Measurements from ENCODE around the gene LHX5. TPM values are rescaled to one million over a fixed set of nuclear protein-coding genes. Genes with fewer than 3 reads are reported as not detected.

Gene LHX5
- total RNA-seq, 3 donors from 2014 or later = not detected

GRCh38 chr12:113438523-113439300, 33.0 kb downstream of the LHX5 start:
- H3K4me1 ChIP-seq (ENCODE audit: low read depth) = no peaks in the 10 kb centered on the region

DNA sequence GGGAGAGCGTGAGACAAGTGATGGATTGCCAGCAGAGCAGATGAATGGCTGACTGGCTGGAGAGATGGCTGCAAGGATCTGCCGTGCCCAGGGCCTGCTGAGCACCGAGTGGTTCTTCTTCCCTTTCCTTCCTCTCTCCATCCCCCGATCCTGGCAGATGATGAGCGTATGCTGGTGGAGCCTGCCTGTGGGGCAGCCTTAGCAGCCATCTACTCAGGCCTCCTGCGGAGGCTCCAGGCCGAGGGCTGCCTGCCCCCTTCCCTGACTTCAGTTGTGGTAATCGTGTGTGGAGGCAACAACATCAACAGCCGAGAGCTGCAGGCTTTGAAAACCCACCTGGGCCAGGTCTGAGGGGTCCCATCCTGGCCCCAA, 34.0 kb downstream of the LHX5 start:
- no peak for DNase-seq
- Histone ChIP-seq H3K4me3 (no peak overlapping the region), H3K36me3 (ENCODE audit: low read depth) (no peaks in the 10 kb centered on the region), H3K9me3 (no peaks in the 10 kb centered on the region), H3K4me1 (ENCODE audit: low read depth) (no peaks in the 10 kb centered on the region)
- no peak for ATAC-seq
- TF ChIP-seq, protein P1, sequence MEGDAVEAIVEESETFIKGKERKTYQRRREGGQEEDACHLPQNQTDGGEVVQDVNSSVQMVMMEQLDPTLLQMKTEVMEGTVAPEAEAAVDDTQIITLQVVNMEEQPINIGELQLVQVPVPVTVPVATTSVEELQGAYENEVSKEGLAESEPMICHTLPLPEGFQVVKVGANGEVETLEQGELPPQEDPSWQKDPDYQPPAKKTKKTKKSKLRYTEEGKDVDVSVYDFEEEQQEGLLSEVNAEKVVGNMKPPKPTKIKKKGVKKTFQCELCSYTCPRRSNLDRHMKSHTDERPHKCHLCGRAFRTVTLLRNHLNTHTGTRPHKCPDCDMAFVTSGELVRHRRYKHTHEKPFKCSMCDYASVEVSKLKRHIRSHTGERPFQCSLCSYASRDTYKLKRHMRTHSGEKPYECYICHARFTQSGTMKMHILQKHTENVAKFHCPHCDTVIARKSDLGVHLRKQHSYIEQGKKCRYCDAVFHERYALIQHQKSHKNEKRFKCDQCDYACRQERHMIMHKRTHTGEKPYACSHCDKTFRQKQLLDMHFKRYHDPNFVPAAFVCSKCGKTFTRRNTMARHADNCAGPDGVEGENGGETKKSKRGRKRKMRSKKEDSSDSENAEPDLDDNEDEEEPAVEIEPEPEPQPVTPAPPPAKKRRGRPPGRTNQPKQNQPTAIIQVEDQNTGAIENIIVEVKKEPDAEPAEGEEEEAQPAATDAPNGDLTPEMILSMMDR (IDR thresholded peaks at IDR 0.05) = no peak
- intact Hi-C loops (cut with DNase I, micrococcal nuclease) = no loop called here

More at GRCh38 chr12:113438523-113439300, 33.0 kb downstream of the LHX5 start:
- intact Hi-C loops (cut with DNase I, micrococcal nuclease) = no loop called here
- no peak for ATAC-seq
- Histone ChIP-seq H3K36me3 (ENCODE audit: low read depth) (no peaks in the 10 kb centered on the region), H3K9me3 (no peaks in the 10 kb centered on the region), H3K4me3 (no peak overlapping the region)
- TF ChIP-seq, protein P1 (IDR thresholded peaks at IDR 0.05) = no peak
- DNase-seq = no peak

GRCh38 chr12:113436993-113437728, 34.5 kb downstream of the LHX5 start:
- TF ChIP-seq, protein P1 (IDR thresholded peaks at IDR 0.05) = no peak
- H3K4me1 ChIP-seq (ENCODE audit: low read depth) = no peaks in the 10 kb centered on the region
- intact Hi-C loops (cut with DNase I, micrococcal nuclease) = no loop called here
- H3K4me3 ChIP-seq = no peak overlapping the region
- no peaks in the 10 kb centered on the region for H3K9me3 ChIP-seq
- DNase-seq (no peak), ATAC-seq (no peak)
- no peaks in the 10 kb centered on the region for H3K36me3 ChIP-seq (ENCODE audit: low read depth)

- Histone ChIP-seq H3K36me3 (ENCODE audit: low read depth) (no peaks in the 10 kb centered on the region), H3K4me1 (ENCODE audit: low read depth) (no peaks in the 10 kb centered on the region), H3K4me3 (no peak overlapping the region), H3K9me3 (no peaks in the 10 kb centered on the region)
- DNase-seq (no peak), ATAC-seq (no peak)
- intact Hi-C loops (cut with DNase I, micrococcal nuclease) = no loop called here
- TF ChIP-seq, protein P1 (IDR thresholded peaks at IDR 0.05) = no peak
Observed at GRCh38 chr12:113436586-113436985, 35.1 kb downstream of the LHX5 start.

- no peaks in the 10 kb centered on the region for H3K4me1 ChIP-seq (ENCODE audit: low read depth)
- H3K36me3 ChIP-seq (ENCODE audit: low read depth) = no peaks in the 10 kb centered on the region
- no peak for ATAC-seq
- H3K9me3 ChIP-seq = no peaks in the 10 kb centered on the region
- DNase-seq = no peak
- H3K4me3 ChIP-seq = no peak overlapping the region
- TF ChIP-seq, protein P1 (IDR thresholded peaks at IDR 0.05) = no peak
- intact Hi-C loops (cut with DNase I, micrococcal nuclease) = no loop called here
Observed at GRCh38 chr12:113435367-113435766, 36.3 kb downstream of the LHX5 start.
